ENCODE results near the gene PANX1. TPM values are rescaled to one million over a fixed set of nuclear protein-coding genes. Genes with fewer than 3 reads are reported as not detected.
"Not testable (repeated sequence)": the region's sequence is repeated elsewhere in the genome, so short reads cannot be mapped to it uniquely, and the experiment has no call there.

PANX1 gene
- total RNA-seq, 2 experiments from 2014 or later, result 10.8 to 11.4 TPM

DNA sequence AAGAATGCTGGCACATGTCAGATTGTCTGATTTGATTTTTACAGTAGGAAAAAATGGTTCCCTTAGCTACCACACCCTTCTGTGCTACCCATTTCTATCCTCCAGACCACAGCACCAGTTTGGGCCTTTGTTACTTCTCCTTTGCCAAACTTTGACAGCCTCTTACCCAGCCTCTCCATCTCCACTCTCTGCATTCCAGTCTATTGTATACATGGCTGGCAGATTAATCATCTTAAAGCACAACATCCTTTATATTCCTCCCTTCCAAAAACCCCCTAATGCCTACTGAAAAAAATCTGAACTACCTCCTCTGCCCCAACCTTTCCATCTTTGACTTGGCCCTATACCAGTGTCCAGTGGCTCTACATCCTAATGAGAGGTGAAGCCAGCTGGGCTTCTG lies 10.8 kb upstream of the PANX1 start:
- POLR2A ChIA-PET, result interaction anchor here (0.8 kb wide), 1 partner anchor 11 kb away, joined by 3 read pairs; the partner anchor contains the start of gene PANX1
- no peaks in the 10 kb centered on the region for H3K36me3 Mint-ChIP-seq (ENCODE audit: low read depth)
- H3K9me3 Mint-ChIP-seq, result no peaks in the 10 kb centered on the region
- peaks cover 18% of the 10 kb centered on the region for H3K27me3 Mint-ChIP-seq
- no peak overlapping the region for H3K4me3 Mint-ChIP-seq
- CTCF ChIA-PET, result no interaction called here
- TF ChIP-seq, protein P1, sequence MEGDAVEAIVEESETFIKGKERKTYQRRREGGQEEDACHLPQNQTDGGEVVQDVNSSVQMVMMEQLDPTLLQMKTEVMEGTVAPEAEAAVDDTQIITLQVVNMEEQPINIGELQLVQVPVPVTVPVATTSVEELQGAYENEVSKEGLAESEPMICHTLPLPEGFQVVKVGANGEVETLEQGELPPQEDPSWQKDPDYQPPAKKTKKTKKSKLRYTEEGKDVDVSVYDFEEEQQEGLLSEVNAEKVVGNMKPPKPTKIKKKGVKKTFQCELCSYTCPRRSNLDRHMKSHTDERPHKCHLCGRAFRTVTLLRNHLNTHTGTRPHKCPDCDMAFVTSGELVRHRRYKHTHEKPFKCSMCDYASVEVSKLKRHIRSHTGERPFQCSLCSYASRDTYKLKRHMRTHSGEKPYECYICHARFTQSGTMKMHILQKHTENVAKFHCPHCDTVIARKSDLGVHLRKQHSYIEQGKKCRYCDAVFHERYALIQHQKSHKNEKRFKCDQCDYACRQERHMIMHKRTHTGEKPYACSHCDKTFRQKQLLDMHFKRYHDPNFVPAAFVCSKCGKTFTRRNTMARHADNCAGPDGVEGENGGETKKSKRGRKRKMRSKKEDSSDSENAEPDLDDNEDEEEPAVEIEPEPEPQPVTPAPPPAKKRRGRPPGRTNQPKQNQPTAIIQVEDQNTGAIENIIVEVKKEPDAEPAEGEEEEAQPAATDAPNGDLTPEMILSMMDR (IDR thresholded peaks at IDR 0.05), result no peak
- DNase-seq (no peak), ATAC-seq (no peak)
- no peaks in the 10 kb centered on the region for H3K4me1 Mint-ChIP-seq (ENCODE audit: low read depth)
- no peak overlapping the region for H3K27ac Mint-ChIP-seq
- intact Hi-C loops (cut with micrococcal nuclease), result no loop called here

DNA sequence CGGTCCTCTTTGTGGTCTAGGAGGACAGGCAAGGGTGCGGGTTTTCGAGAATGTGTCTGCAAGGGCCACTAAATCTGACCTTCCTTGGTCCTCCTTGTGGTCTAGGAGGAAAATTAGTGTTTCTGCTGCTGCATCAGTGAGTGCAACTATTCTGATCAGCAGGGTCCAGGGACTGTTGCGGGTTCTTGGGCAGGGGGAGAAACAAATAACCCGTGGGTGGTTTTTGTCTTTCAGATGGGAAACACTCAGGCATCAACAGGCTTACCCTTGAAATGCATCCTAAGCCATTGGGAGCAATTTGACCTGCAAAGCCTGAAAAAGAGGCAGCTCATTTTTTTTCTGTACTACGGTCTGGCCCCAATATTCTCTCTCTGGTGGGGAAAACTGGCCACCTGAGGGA lies 9.0 kb upstream of the PANX1 start:
- H3K27me3 Mint-ChIP-seq; POLR2A ChIA-PET; H3K9me3 Mint-ChIP-seq; CTCF ChIA-PET; H3K36me3 Mint-ChIP-seq (ENCODE audit: low read depth); H3K4me3 Mint-ChIP-seq; ATAC-seq; H3K27ac Mint-ChIP-seq; H3K4me1 Mint-ChIP-seq (ENCODE audit: low read depth); DNase-seq: not testable (repeated sequence)
- intact Hi-C loops (cut with micrococcal nuclease), result loop anchor here (10.0 kb wide), 1 partner anchor 375 kb away; the partner anchor contains the start of genes C11orf54 and TAF1D

DNA sequence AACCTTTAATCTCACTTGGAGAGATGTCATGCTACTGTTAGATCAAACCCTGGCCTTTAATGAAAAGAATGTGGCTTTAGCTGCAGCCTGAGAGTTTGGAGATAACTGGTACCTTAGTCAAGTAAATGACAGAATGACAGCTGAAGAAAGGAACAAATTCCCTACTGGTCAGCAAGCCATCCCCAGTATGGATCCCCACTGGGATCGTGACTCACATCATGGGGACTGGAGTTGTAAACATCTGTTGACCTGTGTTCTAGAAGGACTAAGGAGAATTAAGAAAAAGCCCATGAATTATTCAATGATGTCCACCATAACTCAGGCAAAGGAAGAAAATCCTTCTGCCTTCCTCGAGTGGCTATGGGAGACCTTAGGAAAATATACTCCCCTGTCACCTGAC lies 8.1 kb upstream of the PANX1 start:
- H3K27me3 Mint-ChIP-seq; H3K9me3 Mint-ChIP-seq; H3K36me3 Mint-ChIP-seq (ENCODE audit: low read depth); H3K4me1 Mint-ChIP-seq (ENCODE audit: low read depth); ATAC-seq; H3K4me3 Mint-ChIP-seq; DNase-seq; H3K27ac Mint-ChIP-seq; POLR2A ChIA-PET; CTCF ChIA-PET: not testable (repeated sequence)
- intact Hi-C loops (cut with micrococcal nuclease), result loop anchor here (10.0 kb wide), 1 partner anchor 376 kb away; the partner anchor contains the start of genes C11orf54 and TAF1D

DNA sequence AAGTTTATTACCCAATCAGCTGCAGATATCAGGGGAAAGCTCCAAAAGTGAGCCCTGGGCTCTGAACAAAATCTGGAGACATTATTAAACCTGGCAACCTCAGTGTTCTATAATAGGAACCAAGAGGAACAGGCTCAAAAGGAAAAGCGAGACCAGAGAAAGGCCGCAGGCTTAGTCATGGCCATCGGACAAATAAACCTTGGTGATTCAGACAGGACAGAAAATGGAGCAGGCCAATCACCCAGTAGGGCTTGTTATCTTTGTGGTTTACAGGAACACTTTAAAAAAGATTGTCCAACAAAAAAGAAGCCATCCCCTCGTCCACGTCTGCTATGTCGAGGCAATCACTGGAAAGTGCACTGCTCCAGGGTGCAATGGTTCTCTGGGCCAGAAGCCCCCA lies 7.7 kb upstream of the PANX1 start:
- no peak overlapping the region for H3K4me3 Mint-ChIP-seq
- intact Hi-C loops (cut with micrococcal nuclease), result loop anchor here (10.0 kb wide), 1 partner anchor 376 kb away; the partner anchor contains the start of genes C11orf54 and TAF1D
- peaks cover 2% of the 10 kb centered on the region for H3K9me3 Mint-ChIP-seq
- DNase-seq, result no peak
- no peaks in the 10 kb centered on the region for H3K36me3 Mint-ChIP-seq (ENCODE audit: low read depth)
- ATAC-seq, result no peak
- no peak overlapping the region for H3K27ac Mint-ChIP-seq
- POLR2A ChIA-PET, result no interaction called here
- no peaks in the 10 kb centered on the region for H3K4me1 Mint-ChIP-seq (ENCODE audit: low read depth)
- CTCF ChIA-PET, result no interaction called here
- TF ChIP-seq, protein P1 (IDR thresholded peaks at IDR 0.05), result no peak
- H3K27me3 Mint-ChIP-seq, result peaks cover 2% of the 10 kb centered on the region

DNA sequence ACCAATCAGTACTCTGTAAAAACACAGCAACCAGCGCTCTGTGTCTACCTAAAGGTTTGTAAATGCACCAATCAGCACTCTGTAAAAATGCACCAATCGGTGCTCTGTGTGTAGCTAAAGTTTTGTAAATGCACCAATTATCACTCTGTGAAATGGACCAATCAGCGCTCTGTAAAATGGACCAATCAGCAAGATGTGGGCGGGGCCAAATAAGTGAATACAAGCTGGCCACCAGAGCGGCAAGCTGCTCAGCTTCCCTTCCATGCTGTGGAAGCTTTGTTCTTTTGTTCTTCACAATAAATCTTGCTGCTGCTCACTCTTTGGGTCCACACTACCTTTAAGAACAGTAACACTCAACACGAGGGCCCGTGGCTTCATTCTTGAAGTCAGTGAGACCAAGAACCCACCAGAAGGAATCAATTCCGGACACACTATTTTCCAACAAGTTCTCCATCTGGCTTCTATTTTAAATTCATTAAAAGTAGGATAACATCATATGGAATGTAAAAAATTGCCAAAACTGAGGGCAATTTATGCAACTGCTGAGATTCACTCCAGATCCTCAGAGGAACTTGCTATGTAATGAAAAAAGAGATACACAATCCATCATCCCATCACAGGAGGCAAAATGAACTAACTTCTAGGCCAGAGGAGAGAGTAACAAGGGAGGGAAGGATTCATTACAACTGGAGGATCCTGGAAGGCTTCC lies 3.1 kb upstream of the PANX1 start:
- DNase-seq, result peak; percentile 51
- no peaks in the 10 kb centered on the region for H3K27me3 Mint-ChIP-seq
- TF ChIP-seq, protein P1 (IDR thresholded peaks at IDR 0.05), result no peak
- H3K4me1 Mint-ChIP-seq (ENCODE audit: low read depth), result peaks cover 10% of the 10 kb centered on the region
- H3K27ac Mint-ChIP-seq, result no peak overlapping the region
- H3K4me3 Mint-ChIP-seq, result no peak overlapping the region
- peaks cover 2% of the 10 kb centered on the region for H3K9me3 Mint-ChIP-seq
- ChIA-PET POLR2A (interaction anchor here (0.7 kb wide), 1 partner anchor 333 kb away, joined by 3 read pairs; no protein-coding TSS in a partner anchor), CTCF (no interaction called here)
- intact Hi-C loops (cut with micrococcal nuclease), result loop anchor here (10.0 kb wide), 1 partner anchor 381 kb away; the partner anchor contains the start of genes C11orf54 and TAF1D
- H3K36me3 Mint-ChIP-seq (ENCODE audit: low read depth), result no peaks in the 10 kb centered on the region
- ATAC-seq, result no peak

DNA sequence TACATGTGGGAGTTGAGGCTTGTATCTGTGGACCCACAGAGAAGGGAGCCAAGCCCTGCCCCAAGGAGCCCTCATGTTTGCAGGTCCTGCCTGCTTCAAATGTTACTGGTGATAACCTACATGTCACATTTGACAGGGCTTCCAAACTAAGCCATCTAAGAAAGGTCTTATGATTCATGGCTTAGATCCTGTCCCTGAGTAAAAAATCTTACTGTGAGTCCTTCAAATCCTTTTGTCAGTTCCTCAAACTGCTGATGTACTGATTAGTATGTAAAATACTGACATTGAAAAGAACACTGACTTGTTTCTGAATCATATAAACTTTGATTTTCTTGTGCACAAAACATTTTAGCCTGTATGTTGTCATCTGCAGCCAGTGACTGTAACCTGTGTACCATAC lies 1.0 kb upstream of the PANX1 start:
- no peaks in the 10 kb centered on the region for H3K27me3 Mint-ChIP-seq
- H3K4me1 Mint-ChIP-seq (ENCODE audit: low read depth), result peaks cover 10% of the 10 kb centered on the region
- ATAC-seq, result no peak
- no peak for DNase-seq
- ChIA-PET POLR2A (interaction anchor here (0.8 to 2.7 kb wide), 5 partner anchors 10 to 387 kb away, joined by 3 to 12 read pairs (median 5); partner anchors contain the start of genes C11orf54 and TAF1D), CTCF (interaction anchor here (1.3 kb wide), 1 partner anchor 56 kb away, joined by 7 read pairs; no protein-coding TSS in a partner anchor)
- peaks cover 2% of the 10 kb centered on the region for H3K9me3 Mint-ChIP-seq
- no peak overlapping the region for H3K4me3 Mint-ChIP-seq
- TF ChIP-seq, protein P1 (IDR thresholded peaks at IDR 0.05), result no peak
- intact Hi-C loops (cut with micrococcal nuclease), result loop anchor here (10.0 kb wide), 1 partner anchor 383 kb away; the partner anchor contains the start of genes C11orf54 and TAF1D
- H3K36me3 Mint-ChIP-seq (ENCODE audit: low read depth), result no peaks in the 10 kb centered on the region
- H3K27ac Mint-ChIP-seq, result peak overlapping the region; percentile 92
